Neuronal stem cell (in vitro differentiated cells): Measurements from ENCODE around the gene ULK4.

Experiments used
- DNase-seq: peaks from one replicate; pipeline ENCODE4 v3.0.0-alpha.2; 2013; ENCODE audit warnings: low spot score
- H2AFZ ChIP-seq: one replicate; pipeline ENCODE4 v1.6.1; 2013; ENCODE audit warnings: mild to moderate bottlenecking, low read length, inconsistent platforms
- H2AK5ac ChIP-seq: 2 replicates; pipeline ENCODE4 v1.6.1; 2013; ENCODE audit warnings: low read depth, mild to moderate bottlenecking, inconsistent platforms, low read length, moderate library complexity, mixed read lengths
- H2BK120ac ChIP-seq: 2 replicates; pipeline ENCODE4 v1.6.1; 2013; ENCODE audit warnings: low read depth, mild to moderate bottlenecking, inconsistent platforms, low read length, moderate library complexity, mixed read lengths
- H2BK12ac ChIP-seq: one replicate; pipeline ENCODE4 v1.6.1; 2013; ENCODE audit warnings: low read length, inconsistent platforms
- H2BK15ac ChIP-seq: 2 replicates; pipeline ENCODE4 v1.6.1; 2013; ENCODE audit warnings: mild to moderate bottlenecking, low read length, inconsistent platforms, mixed read lengths
- H2BK5ac ChIP-seq: one replicate; pipeline ENCODE4 v1.6.1; 2013; ENCODE audit warnings: inconsistent platforms, mild to moderate bottlenecking, low read length, moderate library complexity
- H3K14ac ChIP-seq: one replicate; pipeline ENCODE4 v1.6.1; 2013; ENCODE audit warnings: low read length, inconsistent platforms
- H3K18ac ChIP-seq: 2 replicates; pipeline ENCODE4 v1.6.1; 2013; ENCODE audit warnings: low read length, inconsistent platforms
- H3K23ac ChIP-seq: 2 replicates; pipeline ENCODE4 v1.6.1; 2013; ENCODE audit warnings: low read depth, mild to moderate bottlenecking, mixed read lengths, low read length, inconsistent platforms; ENCODE audit not compliant: poor library complexity
- H3K27ac ChIP-seq: replicated peaks from 3 replicates; pipeline ENCODE4 v1.5.1; 2013; ENCODE audit warnings: low read length, inconsistent platforms
- H3K27me3 ChIP-seq, 3 experiments: 2 replicates each; pipeline ENCODE4 v1.6.1; 2013; ENCODE audit warnings: low read length in 3 of 3, mild to moderate bottlenecking in 2 of 3, inconsistent platforms in 1 of 3, low read depth in 1 of 3, mixed read lengths in 1 of 3, moderate library complexity in 1 of 3; ENCODE audit not compliant: control insufficient read depth in 3 of 3, insufficient read depth in 3 of 3
- H3K36me3 ChIP-seq, 2 donors: replicated peaks in 1 of 2; 2 replicates each; pipeline ENCODE4 v1.6.1; 2013; ENCODE audit warnings: low read length in 2 of 2; ENCODE audit not compliant: control insufficient read depth in 2 of 2, insufficient read depth in 2 of 2
- H3K4ac ChIP-seq: 2 replicates; pipeline ENCODE4 v1.6.1; 2013; ENCODE audit warnings: inconsistent platforms, mild to moderate bottlenecking, low read length, moderate library complexity
- H3K4me1 ChIP-seq, 2 donors: 1 replicate in 1 of 2; 2 replicates in 1 of 2; pipeline ENCODE4 v1.6.1; 2013; ENCODE audit warnings: low read length in 2 of 2, low read depth in 1 of 2; ENCODE audit not compliant: control insufficient read depth in 2 of 2, insufficient read depth in 1 of 2
- H3K4me2 ChIP-seq: one replicate; pipeline ENCODE4 v1.6.1; 2013; ENCODE audit warnings: mild to moderate bottlenecking, low read length, inconsistent platforms; ENCODE audit not compliant: insufficient read depth, poor library complexity, severe bottlenecking
- H3K4me3 ChIP-seq, 2 donors: 2 replicates each; pipeline ENCODE4 v1.5.1; 2013; ENCODE audit warnings: low read length in 2 of 2, mild to moderate bottlenecking in 2 of 2, inconsistent platforms in 1 of 2, moderate library complexity in 1 of 2
- H3K79me1 ChIP-seq: one replicate; pipeline ENCODE4 v1.6.1; 2013; ENCODE audit warnings: low read depth, mild to moderate bottlenecking, inconsistent platforms, low read length, moderate library complexity
- H3K9ac ChIP-seq: one replicate; pipeline ENCODE4 v1.6.1; 2013; ENCODE audit warnings: mild to moderate bottlenecking, low read depth, low read length, inconsistent platforms; ENCODE audit not compliant: poor library complexity
- H3K9me3 ChIP-seq, 2 donors: replicated peaks in 1 of 2; 2 replicates each; pipeline versions ENCODE3 to v1.6.1; 2013; ENCODE audit warnings: low read length in 2 of 2, mild to moderate bottlenecking in 2 of 2, inconsistent platforms in 1 of 2, low read depth in 1 of 2, mixed read lengths in 1 of 2, moderate library complexity in 1 of 2; ENCODE audit not compliant: control insufficient read depth in 2 of 2, insufficient read depth in 1 of 2
- H4K8ac ChIP-seq: one replicate; pipeline ENCODE4 v1.6.1; 2013; ENCODE audit warnings: low read depth, mild to moderate bottlenecking, inconsistent platforms, low read length, moderate library complexity
- H4K91ac ChIP-seq: one replicate; pipeline ENCODE4 v1.6.1; 2013; ENCODE audit warnings: low read length, low read depth, mild to moderate bottlenecking, inconsistent platforms; ENCODE audit not compliant: poor library complexity
- WGBS, 2 donors: extraction: QIAGEN DNeasy Blood & Tissue Kit; methylation state at CpG; one replicate each; pipeline ENCODE4 v1.1.7; 2013; ENCODE audit warnings: missing lambda C conversion rate in 2 of 2, mixed read lengths in 1 of 2; ENCODE audit not compliant: insufficient read length in 2 of 2, insufficient replicate concordance in 1 of 2; ENCODE audit errors: extremely low coverage in 2 of 2; 5-methylcytosine and 5-hydroxymethylcytosine counted together

ULK4 gene

GRCh38 chr3:41794748-41795589, 166.9 kb downstream of the ULK4 start:
- WGBS, 2 donors: no CpG with 5 or more reads among the region's 5 CpGs

GRCh38 chr3:41792806-41793205, 169.1 kb downstream of the ULK4 start:
- no peaks in the 10 kb centered on the region for H3K79me1 ChIP-seq
- H3K9ac ChIP-seq: no peak overlapping the region
- no peak overlapping the region for H2AK5ac ChIP-seq
- H4K8ac ChIP-seq: no peak overlapping the region
- no peak overlapping the region for H2BK15ac ChIP-seq
- H4K91ac ChIP-seq: no peak overlapping the region
- H3K23ac ChIP-seq: no peak overlapping the region
- DNase-seq: no peak
- no peak overlapping the region for H2AFZ ChIP-seq
- no peak overlapping the region for H3K4me2 ChIP-seq
- no peaks in the 10 kb centered on the region for H3K9me3 ChIP-seq
- no peak overlapping the region for H2BK120ac ChIP-seq
- no peak overlapping the region for H3K14ac ChIP-seq
- no CpG with 5 or more reads among the region's 7 CpGs for WGBS, 2 donors
- H3K18ac ChIP-seq: no peak overlapping the region
- no peak overlapping the region for H3K27ac ChIP-seq
- no peaks in the 10 kb centered on the region for H3K36me3 ChIP-seq
- H3K4ac ChIP-seq: no peak overlapping the region
- H3K4me1 ChIP-seq: peaks cover 0 to 6% of the 10 kb centered on the region in 2 donors
- no peak overlapping the region for H2BK12ac ChIP-seq
- no peak overlapping the region for H2BK5ac ChIP-seq
- H3K27me3 ChIP-seq: no peaks in the 10 kb centered on the region
- no peak overlapping the region for H3K4me3 ChIP-seq

More at GRCh38 chr3:41794748-41795589, 166.9 kb downstream of the ULK4 start:
- Histone ChIP-seq H3K9ac (no peak overlapping the region), H3K23ac (no peak overlapping the region), H3K27ac (no peak overlapping the region), H2AFZ (no peak overlapping the region), H3K4ac (no peak overlapping the region), H3K36me3 (no peaks in the 10 kb centered on the region), H4K91ac (no peak overlapping the region), H3K9me3 (no peaks in the 10 kb centered on the region), H3K4me2 (no peak overlapping the region), H2AK5ac (no peak overlapping the region), H2BK5ac (no peak overlapping the region), H3K4me1 (peaks cover 0 to 6% of the 10 kb centered on the region in 2 donors), H4K8ac (no peak overlapping the region), H3K18ac (no peak overlapping the region), H3K4me3 (no peak overlapping the region), H3K14ac (no peak overlapping the region), H2BK120ac (no peak overlapping the region), H2BK12ac (no peak overlapping the region), H3K27me3 (no peaks in the 10 kb centered on the region), H2BK15ac (no peak overlapping the region), H3K79me1 (no peaks in the 10 kb centered on the region)
- no peak for DNase-seq

GRCh38 chr3:41769106-41769505, 192.8 kb downstream of the ULK4 start:
- Histone ChIP-seq H3K9ac (no peak overlapping the region), H4K91ac (no peak overlapping the region), H2BK15ac (no peak overlapping the region), H3K4me3 (no peak overlapping the region), H2BK120ac (no peak overlapping the region), H3K27ac (no peak overlapping the region), H3K14ac (no peak overlapping the region), H2AK5ac (no peak overlapping the region), H3K79me1 (no peaks in the 10 kb centered on the region), H3K4ac (no peak overlapping the region), H3K4me2 (no peak overlapping the region), H4K8ac (no peak overlapping the region), H3K36me3 (no peaks in the 10 kb centered on the region), H3K23ac (no peak overlapping the region), H2AFZ (no peak overlapping the region), H3K27me3 (no peaks in the 10 kb centered on the region), H2BK5ac (no peak overlapping the region), H3K18ac (no peak overlapping the region), H2BK12ac (no peak overlapping the region), H3K4me1 (no peaks in the 10 kb centered on the region), H3K9me3 (no peaks in the 10 kb centered on the region)
- DNase-seq: no peak
- no CpG with 5 or more reads among the region's 2 CpGs for WGBS, 2 donors

- H2BK15ac ChIP-seq: no peak overlapping the region
- no peak overlapping the region for H4K91ac ChIP-seq
- no peak overlapping the region for H2BK120ac ChIP-seq
- H3K14ac ChIP-seq: no peak overlapping the region
- DNase-seq: no peak
- no peak overlapping the region for H3K4me2 ChIP-seq
- H3K18ac ChIP-seq: no peak overlapping the region
- no peaks in the 10 kb centered on the region for H3K36me3 ChIP-seq
- no peaks in the 10 kb centered on the region for H3K9me3 ChIP-seq
- no peak overlapping the region for H3K27ac ChIP-seq
- no peak overlapping the region for H3K4ac ChIP-seq
- no peak overlapping the region for H4K8ac ChIP-seq
- H3K79me1 ChIP-seq: no peaks in the 10 kb centered on the region
- H3K27me3 ChIP-seq: no peaks in the 10 kb centered on the region
- H3K4me1 ChIP-seq: no peaks in the 10 kb centered on the region
- H2AFZ ChIP-seq: no peak overlapping the region
- no CpG with 5 or more reads among the region's 1 CpG for WGBS, 2 donors
- no peak overlapping the region for H3K23ac ChIP-seq
- no peak overlapping the region for H2BK5ac ChIP-seq
- no peak overlapping the region for H2BK12ac ChIP-seq
- no peak overlapping the region for H2AK5ac ChIP-seq
- no peak overlapping the region for H3K9ac ChIP-seq
- no peak overlapping the region for H3K4me3 ChIP-seq
Measured at GRCh38 chr3:41768363-41768762, 193.5 kb downstream of the ULK4 start.
